ENCODE data around the gene CBX7. TPM values are rescaled to one million over a fixed set of nuclear protein-coding genes. Genes with fewer than 3 reads are reported as not detected.

CBX7 gene
- total RNA-seq, 1 donor from 2014 or later: 4.7 TPM

DNA sequence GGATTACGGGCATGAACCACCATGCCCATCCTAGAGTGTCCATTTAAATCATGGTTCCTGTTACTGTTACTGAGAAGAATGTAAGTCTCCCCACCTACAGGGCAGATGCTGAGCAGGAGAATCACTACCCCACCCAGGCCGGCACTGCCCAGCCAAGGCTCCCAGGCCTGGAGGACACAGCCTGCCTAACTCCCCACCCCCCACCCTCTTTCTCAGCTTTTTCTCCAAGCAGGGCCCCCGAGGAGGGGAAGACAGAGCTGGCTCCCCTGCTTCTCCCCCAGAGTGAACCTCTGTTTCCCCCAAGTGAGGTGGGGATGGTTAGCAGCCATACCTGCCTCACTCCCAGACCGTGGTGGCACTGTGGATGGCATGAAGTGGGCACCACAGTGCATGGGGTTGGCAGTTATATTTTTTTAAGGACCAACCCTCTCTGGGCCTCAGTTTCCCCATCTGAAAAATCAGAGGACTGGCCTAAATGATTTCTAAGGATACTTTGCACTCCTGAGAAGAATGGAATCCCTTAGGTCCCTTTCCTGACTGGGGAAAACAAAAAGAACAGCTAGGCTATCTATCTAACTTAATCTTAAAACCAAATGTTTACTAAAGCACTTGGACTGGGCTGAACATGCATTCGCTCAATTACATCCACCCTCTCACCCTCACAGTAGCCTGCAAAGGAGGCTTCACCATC is 5.0 kb downstream of the CBX7 start:
- Histone ChIP-seq H3K27ac (ENCODE audit: low read depth, low read length) (peak overlapping the region; percentile 92), H3K4me1 (ENCODE audit: control insufficient read depth in 3 of 3, insufficient read depth in 3 of 3, low read length in 3 of 3) (peaks cover 60 to 81% (median 68%) of the 10 kb centered on the region in 3 donors), H3K9me3 (ENCODE audit: control insufficient read depth in 3 of 3, low read length in 3 of 3) (no peaks in the 10 kb centered on the region), H3K4me3 (ENCODE audit: low read length in 3 of 3) (no peak overlapping the region), H3K36me3 (ENCODE audit: control insufficient read depth in 3 of 3, insufficient read depth in 3 of 3, low read length in 3 of 3) (peaks cover 12 to 15% (median 13%) of the 10 kb centered on the region in 3 donors), H3K27me3 (ENCODE audit: control insufficient read depth in 3 of 3, insufficient read depth in 3 of 3, low read length in 3 of 3) (no peaks in the 10 kb centered on the region), H3K9ac (ENCODE audit: low read depth in 1 of 3, low read length in 3 of 3) (peak overlapping the region in 2 of 3 donors; percentile 10 to 64)

DNA sequence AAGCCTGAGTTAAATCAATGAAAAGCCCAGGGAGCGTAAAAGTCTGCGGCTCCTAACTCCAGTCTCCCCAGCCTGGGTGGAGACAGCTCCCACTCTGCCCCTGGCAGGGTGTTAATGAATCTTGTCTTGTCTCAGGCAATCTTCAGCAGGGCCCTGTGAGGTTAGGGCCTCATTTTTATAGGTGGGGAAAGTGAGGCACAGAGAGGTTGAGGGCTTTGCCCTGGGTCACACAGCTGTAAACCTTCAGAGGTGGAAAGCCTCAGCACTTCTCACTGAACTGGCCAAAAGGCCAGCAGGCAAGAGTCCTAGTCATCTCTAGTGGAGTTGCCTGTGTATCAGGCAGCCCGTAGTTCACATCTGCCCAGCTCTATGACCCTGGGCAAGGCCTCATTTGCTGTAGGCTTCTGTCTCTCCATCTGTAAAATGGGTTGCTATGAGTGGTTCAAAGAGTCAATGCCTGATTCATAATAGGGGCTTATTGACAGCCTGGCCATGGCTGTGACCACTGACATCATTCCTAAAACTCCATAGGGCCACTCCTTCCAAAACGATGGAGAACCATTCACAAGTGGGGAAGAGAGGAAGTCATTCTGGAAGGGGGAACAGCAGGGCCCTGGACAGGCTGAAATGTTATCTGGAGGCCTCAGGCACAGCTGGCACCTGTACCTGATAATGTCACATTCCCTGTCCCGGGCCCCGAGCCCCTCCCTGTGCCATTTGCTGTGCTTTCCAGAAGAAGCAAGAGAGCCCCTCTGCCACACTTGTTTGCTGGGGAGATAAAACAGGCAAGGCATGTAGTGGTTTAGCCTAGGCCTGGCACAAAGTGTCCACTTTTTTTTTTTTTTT is 6.0 kb downstream of the CBX7 start:
- Histone ChIP-seq H3K27me3 (ENCODE audit: control insufficient read depth in 3 of 3, insufficient read depth in 3 of 3, low read length in 3 of 3) (no peaks in the 10 kb centered on the region), H3K27ac (ENCODE audit: low read depth, low read length) (peak overlapping the region; percentile 92), H3K9ac (ENCODE audit: low read depth in 1 of 3, low read length in 3 of 3) (peak overlapping the region; percentile 83 to 95 (median 90)), H3K4me3 (ENCODE audit: low read length in 3 of 3) (peak overlapping the region; percentile 68 to 82 (median 80)), H3K9me3 (ENCODE audit: control insufficient read depth in 3 of 3, low read length in 3 of 3) (no peaks in the 10 kb centered on the region), H3K4me1 (ENCODE audit: control insufficient read depth in 3 of 3, insufficient read depth in 3 of 3, low read length in 3 of 3) (peaks cover 55 to 76% (median 66%) of the 10 kb centered on the region in 3 donors), H3K36me3 (ENCODE audit: control insufficient read depth in 3 of 3, insufficient read depth in 3 of 3, low read length in 3 of 3) (peaks cover 12 to 15% (median 13%) of the 10 kb centered on the region in 3 donors)

DNA sequence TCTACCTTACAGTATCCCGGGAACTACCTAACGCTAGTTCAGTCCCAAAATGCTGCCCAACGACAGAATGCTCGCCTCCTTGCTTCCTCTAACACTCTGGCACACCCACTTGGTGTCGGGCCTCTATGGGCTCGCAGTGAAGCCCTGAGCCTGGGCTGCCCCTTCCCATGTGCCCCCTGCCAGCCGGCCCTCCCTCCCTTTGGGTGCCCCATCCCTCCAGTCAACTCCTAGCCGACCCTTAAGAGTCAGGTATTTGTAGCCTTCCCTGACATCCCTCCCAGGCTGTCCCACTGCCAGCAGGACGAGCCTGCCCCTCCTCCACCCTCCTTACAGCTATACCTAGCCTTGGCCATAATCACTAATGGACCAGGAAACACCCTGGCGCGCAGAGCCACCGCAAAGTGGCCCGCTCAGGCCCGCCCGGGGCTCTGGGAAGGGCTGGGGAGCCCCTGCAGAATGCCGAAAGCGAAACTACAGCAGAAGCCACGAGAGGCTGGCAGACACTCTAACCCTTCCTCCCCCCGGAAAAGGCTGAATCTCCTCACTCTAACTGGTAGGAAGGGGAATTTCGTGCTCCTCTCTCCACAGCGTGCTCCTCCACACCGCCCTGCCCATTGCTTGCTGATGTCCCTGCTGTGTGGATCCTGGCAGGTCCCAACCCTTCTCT is 8.2 kb downstream of the CBX7 start:
- H3K27ac ChIP-seq (ENCODE audit: low read depth, low read length): peak overlapping the region; percentile 12

DNA sequence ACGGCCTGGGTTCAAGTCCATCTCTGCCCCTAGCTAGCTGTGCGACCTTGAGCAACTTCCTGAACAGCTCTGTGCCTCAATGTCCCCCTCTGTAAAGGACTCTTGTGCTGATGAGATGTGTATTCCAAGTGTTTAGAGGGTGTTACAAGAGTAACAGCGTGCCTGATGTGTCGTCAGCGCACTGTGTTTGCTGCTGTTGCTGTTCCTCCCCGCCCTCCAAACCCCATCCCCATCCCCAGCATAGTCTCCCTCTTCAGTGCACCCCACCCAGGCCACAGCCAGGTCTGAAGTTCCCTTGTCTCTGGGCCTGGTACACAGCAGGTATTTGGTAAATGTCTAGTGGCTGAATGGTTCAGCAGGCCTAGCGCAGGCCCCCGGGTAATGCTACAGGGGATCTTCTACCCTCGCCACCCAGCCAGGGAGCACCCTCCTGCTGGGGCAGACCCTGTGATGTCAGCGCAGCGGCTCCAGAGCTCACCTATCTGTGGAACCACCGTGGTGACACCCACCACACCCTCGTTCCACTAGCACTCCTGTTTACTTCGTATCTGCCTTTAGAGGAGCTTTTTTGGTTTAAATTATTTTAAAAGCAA is 10.3 kb downstream of the CBX7 start:
- Histone ChIP-seq H3K9me3 (ENCODE audit: control insufficient read depth in 3 of 3, low read length in 3 of 3) (no peaks in the 10 kb centered on the region), H3K4me3 (ENCODE audit: low read length in 3 of 3) (no peak overlapping the region), H3K4me1 (ENCODE audit: control insufficient read depth in 3 of 3, insufficient read depth in 3 of 3, low read length in 3 of 3) (peaks cover 27 to 33% (median 29%) of the 10 kb centered on the region in 3 donors), H3K27me3 (ENCODE audit: control insufficient read depth in 3 of 3, insufficient read depth in 3 of 3, low read length in 3 of 3) (no peaks in the 10 kb centered on the region), H3K9ac (ENCODE audit: low read depth in 1 of 3, low read length in 3 of 3) (no peak overlapping the region), H3K36me3 (ENCODE audit: control insufficient read depth in 3 of 3, insufficient read depth in 3 of 3, low read length in 3 of 3) (peaks cover 0 to 8% (median 3%) of the 10 kb centered on the region in 3 donors), H3K27ac (ENCODE audit: low read depth, low read length) (no peak overlapping the region)

More for the DNA sequence above, 8.2 kb downstream of the CBX7 start:
- H3K27me3 ChIP-seq (ENCODE audit: control insufficient read depth in 3 of 3, insufficient read depth in 3 of 3, low read length in 3 of 3): no peaks in the 10 kb centered on the region
- H3K4me1 ChIP-seq (ENCODE audit: control insufficient read depth in 3 of 3, insufficient read depth in 3 of 3, low read length in 3 of 3): peaks cover 33 to 54% (median 46%) of the 10 kb centered on the region in 3 donors
- H3K9me3 ChIP-seq (ENCODE audit: control insufficient read depth in 3 of 3, low read length in 3 of 3): no peaks in the 10 kb centered on the region
- H3K4me3 ChIP-seq (ENCODE audit: low read length in 3 of 3): peak overlapping the region; percentile 85 to 97 (median 95)
- H3K9ac ChIP-seq (ENCODE audit: low read depth in 1 of 3, low read length in 3 of 3): peak overlapping the region; percentile 65 to 92 (median 86)
- peaks cover 4 to 14% (median 12%) of the 10 kb centered on the region in 3 donors for H3K36me3 ChIP-seq (ENCODE audit: control insufficient read depth in 3 of 3, insufficient read depth in 3 of 3, low read length in 3 of 3)

DNA sequence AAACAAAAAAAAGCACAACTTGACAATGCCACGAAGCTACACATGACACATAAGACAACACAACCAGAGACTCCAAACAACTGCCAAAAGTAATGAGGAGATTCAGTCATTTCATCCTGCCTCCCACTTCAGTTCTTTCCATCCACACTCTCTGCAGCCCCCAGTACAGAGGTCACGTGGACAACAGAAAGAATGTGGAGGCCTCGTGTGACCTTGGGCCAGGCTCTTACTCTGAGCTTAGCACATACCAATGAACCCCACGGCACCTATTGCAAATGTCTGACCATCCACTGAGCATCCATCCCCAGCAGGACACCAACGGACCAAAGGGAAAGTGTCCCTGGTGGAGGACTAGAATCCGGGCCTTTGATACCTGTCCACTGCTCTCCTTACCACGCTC is 12.5 kb downstream of the CBX7 start:
- H3K27ac ChIP-seq (ENCODE audit: low read depth, low read length): no peak overlapping the region
- peaks cover 15 to 18% (median 16%) of the 10 kb centered on the region in 3 donors for H3K4me1 ChIP-seq (ENCODE audit: control insufficient read depth in 3 of 3, insufficient read depth in 3 of 3, low read length in 3 of 3)
- H3K36me3 ChIP-seq (ENCODE audit: control insufficient read depth in 3 of 3, insufficient read depth in 3 of 3, low read length in 3 of 3): peaks cover 3 to 15% (median 6%) of the 10 kb centered on the region in 3 donors
- no peak overlapping the region for H3K9ac ChIP-seq (ENCODE audit: low read depth in 1 of 3, low read length in 3 of 3)
- H3K27me3 ChIP-seq (ENCODE audit: control insufficient read depth in 3 of 3, insufficient read depth in 3 of 3, low read length in 3 of 3): no peaks in the 10 kb centered on the region
- H3K9me3 ChIP-seq (ENCODE audit: control insufficient read depth in 3 of 3, low read length in 3 of 3): no peaks in the 10 kb centered on the region
- no peak overlapping the region for H3K4me3 ChIP-seq (ENCODE audit: low read length in 3 of 3)

DNA sequence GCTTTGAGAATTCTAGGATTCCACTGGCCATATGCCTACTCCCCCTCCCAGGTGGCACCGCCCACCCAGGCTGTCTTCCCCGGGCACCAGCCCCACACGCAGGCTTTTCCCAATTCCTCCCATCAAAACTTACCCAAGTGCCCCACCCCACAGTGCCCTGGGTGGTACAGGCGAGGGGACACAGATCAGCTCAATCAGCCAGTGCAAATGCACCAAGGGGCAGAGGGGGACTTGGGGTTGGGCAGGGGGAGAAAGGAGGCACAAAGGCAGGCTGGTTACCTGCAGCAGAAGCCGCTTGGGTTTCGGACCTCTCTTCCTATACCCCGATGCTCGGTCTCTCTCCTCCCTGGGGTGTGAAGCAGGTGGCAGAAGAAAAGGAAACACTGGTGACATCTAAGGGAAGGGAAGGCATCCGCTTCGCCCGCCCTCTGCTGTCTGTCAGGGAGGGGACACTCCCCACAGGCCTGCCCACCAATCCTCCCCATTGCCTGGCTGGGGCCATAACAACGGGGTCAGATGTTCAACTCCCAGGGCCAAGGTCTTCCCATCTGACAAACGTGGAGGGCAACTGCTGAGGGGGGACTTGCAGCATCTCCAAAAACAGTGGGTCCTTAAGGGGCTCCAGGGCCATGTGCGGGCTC is 14.0 kb downstream of the CBX7 start:
- no peak overlapping the region for H3K4me3 ChIP-seq (ENCODE audit: low read length in 3 of 3)
- no peaks in the 10 kb centered on the region for H3K9me3 ChIP-seq (ENCODE audit: control insufficient read depth in 3 of 3, low read length in 3 of 3)
- H3K9ac ChIP-seq (ENCODE audit: low read depth in 1 of 3, low read length in 3 of 3): no peak overlapping the region

DNA sequence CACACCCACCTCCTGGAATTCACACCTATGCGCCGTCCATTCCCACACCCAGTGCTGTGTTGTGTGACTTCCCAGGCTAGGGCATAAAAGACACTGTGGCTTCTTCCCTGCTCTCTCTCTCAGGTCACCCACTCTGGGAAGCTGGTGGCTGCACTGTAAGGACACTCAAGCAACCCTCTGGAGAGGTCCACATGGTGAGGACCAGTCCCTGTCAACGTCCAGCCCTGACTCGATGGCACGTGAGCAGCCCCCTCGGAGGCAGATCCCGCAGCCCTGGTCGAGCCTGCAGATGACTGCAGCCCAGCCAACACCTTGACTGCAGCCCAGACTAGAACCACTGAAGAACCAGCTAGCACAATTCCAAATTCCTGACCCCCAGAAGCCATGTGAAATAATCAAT is 16.2 kb downstream of the CBX7 start:
- H3K36me3 ChIP-seq (ENCODE audit: control insufficient read depth in 3 of 3, insufficient read depth in 3 of 3, low read length in 3 of 3): peaks cover 28 to 35% (median 29%) of the 10 kb centered on the region in 3 donors

More for the DNA sequence above, 14.0 kb downstream of the CBX7 start:
- Histone ChIP-seq H3K27me3 (ENCODE audit: control insufficient read depth in 3 of 3, insufficient read depth in 3 of 3, low read length in 3 of 3) (no peaks in the 10 kb centered on the region), H3K36me3 (ENCODE audit: control insufficient read depth in 3 of 3, insufficient read depth in 3 of 3, low read length in 3 of 3) (peaks cover 10 to 19% (median 12%) of the 10 kb centered on the region in 3 donors), H3K4me1 (ENCODE audit: control insufficient read depth in 3 of 3, insufficient read depth in 3 of 3, low read length in 3 of 3) (peaks cover under 1 to 3% (median 1%) of the 10 kb centered on the region in 3 donors), H3K27ac (ENCODE audit: low read depth, low read length) (no peak overlapping the region)

DNA sequence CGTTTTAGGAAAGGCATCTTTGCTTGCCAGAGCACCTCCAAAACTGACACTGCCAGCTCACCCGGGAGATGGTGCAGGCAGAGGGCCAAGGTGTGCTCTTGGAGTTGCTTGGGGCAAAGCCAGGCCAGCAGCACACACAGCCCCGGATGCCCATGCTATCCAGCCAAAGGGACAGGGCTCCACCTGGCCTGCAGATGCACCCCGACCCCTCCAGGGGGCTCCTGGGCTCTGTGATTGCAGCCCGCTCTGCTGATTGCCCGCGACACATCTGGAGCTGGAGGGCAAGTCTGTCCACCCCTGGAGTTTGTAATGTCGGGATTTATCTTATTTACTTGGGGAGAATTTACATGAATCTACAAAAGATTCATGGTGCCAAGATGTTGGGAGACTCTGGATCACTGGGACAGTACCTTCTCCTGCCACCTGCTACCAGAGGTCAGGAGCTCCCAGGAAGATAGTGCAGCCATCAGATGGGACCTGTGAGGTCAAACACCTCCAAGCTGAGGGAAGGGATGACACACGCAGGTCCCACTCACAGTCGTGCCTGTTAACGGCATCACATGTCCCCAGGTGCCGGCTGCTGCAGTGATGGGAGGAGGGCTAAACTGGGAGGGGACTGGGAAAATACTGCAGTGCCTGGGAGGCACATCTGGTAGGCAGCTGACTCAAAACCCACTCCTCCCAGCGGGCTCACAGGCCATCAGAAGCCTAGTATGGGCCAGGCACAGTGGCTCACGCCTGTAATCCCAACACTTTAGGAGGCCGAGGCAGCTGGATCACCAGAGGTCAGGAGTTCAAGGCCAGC is 17.2 kb downstream of the CBX7 start:
- Histone ChIP-seq H3K27me3 (ENCODE audit: control insufficient read depth in 3 of 3, insufficient read depth in 3 of 3, low read length in 3 of 3) (no peaks in the 10 kb centered on the region), H3K27ac (ENCODE audit: low read depth, low read length) (no peak overlapping the region), H3K36me3 (ENCODE audit: control insufficient read depth in 3 of 3, insufficient read depth in 3 of 3, low read length in 3 of 3) (peaks cover 30 to 36% (median 30%) of the 10 kb centered on the region in 3 donors), H3K4me1 (ENCODE audit: control insufficient read depth in 3 of 3, insufficient read depth in 3 of 3, low read length in 3 of 3) (peaks cover 0 to 7% (median 0%) of the 10 kb centered on the region in 3 donors), H3K9me3 (ENCODE audit: control insufficient read depth in 3 of 3, low read length in 3 of 3) (no peaks in the 10 kb centered on the region), H3K4me3 (ENCODE audit: low read length in 3 of 3) (no peak overlapping the region), H3K9ac (ENCODE audit: low read depth in 1 of 3, low read length in 3 of 3) (no peak overlapping the region)

More for the DNA sequence above, 16.2 kb downstream of the CBX7 start:
- Histone ChIP-seq H3K27me3 (ENCODE audit: control insufficient read depth in 3 of 3, insufficient read depth in 3 of 3, low read length in 3 of 3) (no peaks in the 10 kb centered on the region), H3K27ac (ENCODE audit: low read depth, low read length) (no peak overlapping the region), H3K9ac (ENCODE audit: low read depth in 1 of 3, low read length in 3 of 3) (peak overlapping the region in 1 of 3 donors; percentile 25), H3K4me3 (ENCODE audit: low read length in 3 of 3) (no peak overlapping the region), H3K9me3 (ENCODE audit: control insufficient read depth in 3 of 3, low read length in 3 of 3) (no peaks in the 10 kb centered on the region), H3K4me1 (ENCODE audit: control insufficient read depth in 3 of 3, insufficient read depth in 3 of 3, low read length in 3 of 3) (peaks cover 0 to 5% (median 0%) of the 10 kb centered on the region in 3 donors)
